ENCODE results near the gene FAM13A. TPM values are rescaled to one million over a fixed set of nuclear protein-coding genes. Genes with fewer than 3 reads are reported as not detected.

Gene FAM13A
- polyA plus RNA-seq, 1 of the 3 experiments (the other 2 are of a cell fraction) = 0.67 TPM

DNA sequence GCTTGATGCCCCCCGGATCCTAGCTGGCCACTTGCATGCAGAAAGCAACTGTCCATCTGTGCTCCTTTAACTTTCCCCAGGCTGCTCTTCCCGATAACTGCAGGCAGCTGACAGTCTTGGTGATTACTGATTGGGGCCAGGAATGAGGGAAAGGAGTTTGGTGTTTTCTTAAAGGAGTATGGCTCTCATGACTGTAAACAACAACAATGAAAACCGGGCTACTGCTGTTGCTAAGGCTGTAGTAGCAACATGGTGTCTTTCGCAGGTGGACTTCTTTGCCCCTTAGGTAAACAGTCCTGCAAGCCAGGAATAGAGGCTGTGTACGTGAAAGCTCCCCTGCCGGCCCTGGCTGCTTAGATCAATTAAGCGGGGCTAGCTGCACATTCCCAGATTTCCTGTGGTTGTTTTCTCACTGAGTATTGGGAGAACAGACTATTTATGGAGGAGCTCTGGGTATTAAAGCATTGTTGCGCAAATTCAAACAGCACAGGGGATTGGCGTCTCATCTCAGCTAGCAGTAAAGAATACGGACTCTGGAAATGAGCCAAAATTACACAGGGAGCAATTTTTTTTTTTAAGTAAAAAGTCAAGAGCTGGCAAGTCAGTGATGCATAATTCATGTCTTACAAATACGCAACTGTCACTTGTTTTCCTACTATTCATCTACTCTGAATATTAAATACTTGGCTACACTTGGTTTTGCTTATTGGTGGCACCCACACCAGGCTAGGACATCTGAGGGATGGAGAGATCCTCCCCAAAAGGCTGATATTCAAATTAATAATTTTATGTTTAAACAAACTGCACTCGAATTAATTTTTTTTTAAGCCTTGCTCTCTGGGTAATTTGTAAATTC lies 297.7 kb downstream of the FAM13A start:
- ChIA-PET CTCF (interaction anchor here (0.7 to 1.4 kb wide), 5 partner anchors 9 to 264 kb away, joined by 3 to 4 read pairs (median 3); no protein-coding TSS in a partner anchor), POLR2A (no interaction called here)
- DNase-seq = peak; percentile 32
- peak; percentile 23; the same call in 1 of the 2 replicates for TF ChIP-seq NFIC (IDR thresholded peaks at IDR 0.05; ENCODE audit: borderline replicate concordance)
- TF ChIP-seq, protein P1, sequence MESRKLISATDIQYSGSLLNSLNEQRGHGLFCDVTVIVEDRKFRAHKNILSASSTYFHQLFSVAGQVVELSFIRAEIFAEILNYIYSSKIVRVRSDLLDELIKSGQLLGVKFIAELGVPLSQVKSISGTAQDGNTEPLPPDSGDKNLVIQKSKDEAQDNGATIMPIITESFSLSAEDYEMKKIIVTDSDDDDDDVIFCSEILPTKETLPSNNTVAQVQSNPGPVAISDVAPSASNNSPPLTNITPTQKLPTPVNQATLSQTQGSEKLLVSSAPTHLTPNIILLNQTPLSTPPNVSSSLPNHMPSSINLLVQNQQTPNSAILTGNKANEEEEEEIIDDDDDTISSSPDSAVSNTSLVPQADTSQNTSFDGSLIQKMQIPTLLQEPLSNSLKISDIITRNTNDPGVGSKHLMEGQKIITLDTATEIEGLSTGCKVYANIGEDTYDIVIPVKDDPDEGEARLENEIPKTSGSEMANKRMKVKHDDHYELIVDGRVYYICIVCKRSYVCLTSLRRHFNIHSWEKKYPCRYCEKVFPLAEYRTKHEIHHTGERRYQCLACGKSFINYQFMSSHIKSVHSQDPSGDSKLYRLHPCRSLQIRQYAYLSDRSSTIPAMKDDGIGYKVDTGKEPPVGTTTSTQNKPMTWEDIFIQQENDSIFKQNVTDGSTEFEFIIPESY (IDR thresholded peaks at IDR 0.05; ENCODE audit: borderline replicate concordance, low read depth) = no peak
- Histone ChIP-seq H3K4me2 (no peak overlapping the region), H3K27ac (ENCODE audit: low read depth in 2 of 2, low read length in 1 of 2) (peak overlapping the region in 1 of 2 experiments; percentile 22; a peak in 2 of 4 replicates), H3K9me3 (no peaks in the 10 kb centered on the region), H4K20me1 (ENCODE audit: insufficient read depth) (no peaks in the 10 kb centered on the region), H3K9me2 (no peaks in the 10 kb centered on the region), H3F3A (replicated peaks; ENCODE audit: insufficient read depth) (no peaks in the 10 kb centered on the region), H3K79me2 (ENCODE audit: insufficient read depth) (no peaks in the 10 kb centered on the region), H3K4me3 (ENCODE audit: low read depth in 2 of 2, low read length in 1 of 2) (no peak overlapping the region; a peak in 1 of 4 replicates), H3K4me1 (ENCODE audit: control insufficient read depth in 1 of 2, insufficient read depth in 2 of 2, low read depth in 1 of 2, low read length in 1 of 2) (peaks cover 0 to 21% of the 10 kb centered on the region in 2 experiments; a peak in 2 of 4 replicates), H3K27me3 (ENCODE audit: insufficient read depth) (no peaks in the 10 kb centered on the region), H2AFZ (ENCODE audit: low read depth) (no peak overlapping the region), H3K9ac (no peak overlapping the region), H3K36me3 (replicated peaks in 1 of 2; ENCODE audit: control insufficient read depth in 1 of 2, insufficient read depth in 2 of 2, low read length in 1 of 2) (no peaks in the 10 kb centered on the region)
- WGBS (ENCODE audit: low lambda C conversion rate) = 43% methylated on average over 12 of the region's 12 CpGs

DNA sequence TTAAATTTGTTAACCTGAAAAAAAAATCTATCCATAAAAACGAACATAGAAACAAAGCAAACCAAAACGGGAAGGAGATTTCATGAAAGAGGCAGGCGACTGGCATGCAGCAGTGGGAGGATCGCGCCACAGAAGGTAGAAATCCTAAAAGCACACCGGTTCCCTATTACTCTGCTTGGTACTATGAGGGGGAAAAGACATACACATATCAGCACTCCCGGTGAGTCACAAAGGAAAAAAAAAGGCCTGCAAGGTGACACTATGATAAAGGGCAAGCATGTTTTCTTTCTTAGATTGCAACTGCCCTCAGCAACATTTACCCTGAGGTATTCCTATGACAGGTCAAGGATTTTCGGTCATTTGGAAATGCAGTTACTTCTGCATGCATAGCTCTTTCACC lies 298.7 kb downstream of the FAM13A start:
- no peak for TF ChIP-seq ELF1 (IDR thresholded peaks at IDR 0.05)
- no peak for TF ChIP-seq JUND (IDR thresholded peaks at IDR 0.05)
- TF ChIP-seq, protein P2, sequence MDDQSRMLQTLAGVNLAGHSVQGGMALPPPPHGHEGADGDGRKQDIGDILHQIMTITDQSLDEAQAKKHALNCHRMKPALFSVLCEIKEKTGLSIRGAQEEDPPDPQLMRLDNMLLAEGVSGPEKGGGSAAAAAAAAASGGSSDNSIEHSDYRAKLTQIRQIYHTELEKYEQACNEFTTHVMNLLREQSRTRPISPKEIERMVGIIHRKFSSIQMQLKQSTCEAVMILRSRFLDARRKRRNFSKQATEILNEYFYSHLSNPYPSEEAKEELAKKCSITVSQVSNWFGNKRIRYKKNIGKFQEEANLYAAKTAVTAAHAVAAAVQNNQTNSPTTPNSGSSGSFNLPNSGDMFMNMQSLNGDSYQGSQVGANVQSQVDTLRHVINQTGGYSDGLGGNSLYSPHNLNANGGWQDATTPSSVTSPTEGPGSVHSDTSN (IDR thresholded peaks at IDR 0.05) = no peak
- TF ChIP-seq RCOR1 (IDR thresholded peaks at IDR 0.05; ENCODE audit: low read length) = no peak
- TF ChIP-seq SMC3 (IDR thresholded peaks at IDR 0.05; ENCODE audit: low read depth, low read length) = no peak
- TF ChIP-seq, protein P3, sequence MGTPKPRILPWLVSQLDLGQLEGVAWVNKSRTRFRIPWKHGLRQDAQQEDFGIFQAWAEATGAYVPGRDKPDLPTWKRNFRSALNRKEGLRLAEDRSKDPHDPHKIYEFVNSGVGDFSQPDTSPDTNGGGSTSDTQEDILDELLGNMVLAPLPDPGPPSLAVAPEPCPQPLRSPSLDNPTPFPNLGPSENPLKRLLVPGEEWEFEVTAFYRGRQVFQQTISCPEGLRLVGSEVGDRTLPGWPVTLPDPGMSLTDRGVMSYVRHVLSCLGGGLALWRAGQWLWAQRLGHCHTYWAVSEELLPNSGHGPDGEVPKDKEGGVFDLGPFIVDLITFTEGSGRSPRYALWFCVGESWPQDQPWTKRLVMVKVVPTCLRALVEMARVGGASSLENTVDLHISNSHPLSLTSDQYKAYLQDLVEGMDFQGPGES (IDR thresholded peaks at IDR 0.05; ENCODE audit: low read depth, low read length) = no peak
- no peak for TF ChIP-seq RFX5 (IDR thresholded peaks at IDR 0.05; ENCODE audit: low read length)
- TF ChIP-seq EZH2phosphoT487 (IDR thresholded peaks at IDR 0.05; ENCODE audit: borderline replicate concordance, low read depth) = no peak
- no peak for TF ChIP-seq FOXM1 (IDR thresholded peaks at IDR 0.05; ENCODE audit: low read depth)
- no peak for TF ChIP-seq SIN3A (IDR thresholded peaks at IDR 0.05; ENCODE audit: borderline replicate concordance, low read depth, low read length)
- no peak for TF ChIP-seq FOXJ3 (CRISPR knock-in tag; IDR thresholded peaks at IDR 0.05)
- H3K4me1 ChIP-seq (ENCODE audit: control insufficient read depth in 1 of 2, insufficient read depth in 2 of 2, low read depth in 1 of 2, low read length in 1 of 2) = peaks cover 0 to 21% of the 10 kb centered on the region in 2 experiments; a peak in 2 of 4 replicates
- H3F3A ChIP-seq (replicated peaks; ENCODE audit: insufficient read depth) = no peaks in the 10 kb centered on the region
- H3K9ac ChIP-seq = no peak overlapping the region
- no peak overlapping the region for H3K4me3 ChIP-seq (ENCODE audit: low read depth in 2 of 2, low read length in 1 of 2)
- WGBS (ENCODE audit: low lambda C conversion rate) = 65% methylated on average over 8 of the region's 8 CpGs
- no peak overlapping the region for H2AFZ ChIP-seq (ENCODE audit: low read depth)
- H3K27me3 ChIP-seq (ENCODE audit: insufficient read depth) = no peaks in the 10 kb centered on the region
- H4K20me1 ChIP-seq (ENCODE audit: insufficient read depth) = no peaks in the 10 kb centered on the region
- H3K4me2 ChIP-seq = no peak overlapping the region
- no peaks in the 10 kb centered on the region for H3K9me3 ChIP-seq
- no peaks in the 10 kb centered on the region for H3K79me2 ChIP-seq (ENCODE audit: insufficient read depth)
- H3K9me2 ChIP-seq = no peaks in the 10 kb centered on the region
- DNase-seq = no peak
- H3K27ac ChIP-seq (ENCODE audit: low read depth in 2 of 2, low read length in 1 of 2) = no peak overlapping the region
- no peaks in the 10 kb centered on the region for H3K36me3 ChIP-seq (replicated peaks in 1 of 2; ENCODE audit: control insufficient read depth in 1 of 2, insufficient read depth in 2 of 2, low read length in 1 of 2)
- CTCF ChIA-PET = interaction anchor here (0.7 to 1.4 kb wide), 5 partner anchors 10 to 265 kb away, joined by 3 to 4 read pairs (median 3); no protein-coding TSS in a partner anchor
- POLR2A ChIA-PET = no interaction called here
